GM21723 (cell line): ENCODE data around the gene VEPH1.

Experiments used
- ATAC-seq: cut with Tn5 transposase; IDR thresholded peaks from one replicate; pipeline ENCODE4 v1.9.1; 2021; ENCODE audit warnings: mild to moderate bottlenecking, moderate library complexity; ENCODE audit not compliant: unreplicated experiment

Gene VEPH1

GRCh38 chr3:157313186-157313585 lies 190.0 kb downstream of the VEPH1 start:
- ATAC-seq, result no peak

GRCh38 chr3:157312376-157312745 lies 190.9 kb downstream of the VEPH1 start:
- no peak for ATAC-seq

GRCh38 chr3:157311633-157312375 lies 191.4 kb downstream of the VEPH1 start:
- ATAC-seq, result no peak

- peak; percentile 56 for ATAC-seq
Observed at GRCh38 chr3:157310329-157311052, 192.7 kb downstream of the VEPH1 start.

- ATAC-seq, result no peak
Observed at GRCh38 chr3:157306502-157306901, 196.7 kb downstream of the VEPH1 start.

GRCh38 chr3:157305392-157305791 lies 197.8 kb downstream of the VEPH1 start:
- no peak for ATAC-seq

GRCh38 chr3:157301755-157302154 lies 201.5 kb downstream of the VEPH1 start:
- ATAC-seq, result no peak

GRCh38 chr3:157300981-157301663 lies 202.1 kb downstream of the VEPH1 start:
- ATAC-seq, result no peak

GRCh38 chr3:157300094-157300493 lies 203.1 kb downstream of the VEPH1 start:
- ATAC-seq, result no peak

GRCh38 chr3:157297328-157297915 lies 205.8 kb downstream of the VEPH1 start:
- ATAC-seq, result no peak

GRCh38 chr3:157294953-157295352 lies 208.3 kb downstream of the VEPH1 start:
- no peak for ATAC-seq

- no peak for ATAC-seq
Observed at GRCh38 chr3:157294491-157294890, 208.7 kb downstream of the VEPH1 start.

GRCh38 chr3:157290766-157291165 lies 212.4 kb downstream of the VEPH1 start:
- ATAC-seq, result no peak

GRCh38 chr3:157285966-157286365 lies 217.2 kb downstream of the VEPH1 start:
- no peak for ATAC-seq

- no peak for ATAC-seq
Observed at GRCh38 chr3:157285141-157285540, 218.1 kb downstream of the VEPH1 start.

GRCh38 chr3:157284688-157285087 lies 218.5 kb downstream of the VEPH1 start:
- no peak for ATAC-seq

- no peak for ATAC-seq
Observed at GRCh38 chr3:157282261-157283191, 220.7 kb downstream of the VEPH1 start.

GRCh38 chr3:157280786-157281185 lies 222.4 kb downstream of the VEPH1 start:
- no peak for ATAC-seq

GRCh38 chr3:157280354-157280753 lies 222.9 kb downstream of the VEPH1 start:
- no peak for ATAC-seq

- no peak for ATAC-seq
Observed at GRCh38 chr3:157279237-157279636, 224.0 kb downstream of the VEPH1 start.
